Brain microvascular endothelial cell (primary cell): ENCODE data around the gene TMEM208.

Experiments used
- DNase-seq: peaks from one replicate; pipeline ENCODE4 v3.0.0-alpha.2; 2020
- H3K27ac ChIP-seq: fragments of 250-450 bp; sonication (Bioruptor Pico); 2 replicates; pipeline ENCODE4 v1.5.1; 2020; ENCODE audit warnings: mild to moderate bottlenecking, moderate library complexity
- H3K27me3 ChIP-seq: fragments of 250-450 bp; sonication (Bioruptor Pico); replicated peaks from 2 replicates; pipeline ENCODE4 v1.5.1; 2020; ENCODE audit warnings: mild to moderate bottlenecking
- H3K36me3 ChIP-seq: fragments of 250-450 bp; sonication (Bioruptor Pico); replicated peaks from 2 replicates; pipeline ENCODE4 v1.5.1; 2020; ENCODE audit warnings: mild to moderate bottlenecking
- H3K4me3 ChIP-seq: 2 replicates; pipeline ENCODE4 v1.5.1; 2011; ENCODE audit warnings: low read depth, mild to moderate bottlenecking, control low read depth, low read length, moderate library complexity
- in situ Hi-C: cut with HindIII; loops from 2 replicates; pipeline ENCODE4 v1.10.0; 2017; ENCODE audit warnings: low sequenced_read_pairs, low pct_ligation_motif_present
- TF ChIP-seq, protein P1 (sequence below): IDR thresholded peaks from 2 replicates; pipeline ENCODE4 v1.5.1; 2011; ENCODE audit warnings: low read depth, mild to moderate bottlenecking, moderate library complexity, low read length, control low read depth, inconsistent platforms; ENCODE audit errors: missing control alignments

Gene TMEM208

GRCh38 chr16:67194260-67194659 is 32.7 kb upstream of the TMEM208 start:
- Histone ChIP-seq H3K36me3 (peaks cover 51% of the 10 kb centered on the region), H3K27me3 (no peaks in the 10 kb centered on the region), H3K4me3 (no peak overlapping the region), H3K27ac (no peak overlapping the region)
- in situ Hi-C loops: no loop called here
- DNase-seq: no peak
- TF ChIP-seq, protein P1, sequence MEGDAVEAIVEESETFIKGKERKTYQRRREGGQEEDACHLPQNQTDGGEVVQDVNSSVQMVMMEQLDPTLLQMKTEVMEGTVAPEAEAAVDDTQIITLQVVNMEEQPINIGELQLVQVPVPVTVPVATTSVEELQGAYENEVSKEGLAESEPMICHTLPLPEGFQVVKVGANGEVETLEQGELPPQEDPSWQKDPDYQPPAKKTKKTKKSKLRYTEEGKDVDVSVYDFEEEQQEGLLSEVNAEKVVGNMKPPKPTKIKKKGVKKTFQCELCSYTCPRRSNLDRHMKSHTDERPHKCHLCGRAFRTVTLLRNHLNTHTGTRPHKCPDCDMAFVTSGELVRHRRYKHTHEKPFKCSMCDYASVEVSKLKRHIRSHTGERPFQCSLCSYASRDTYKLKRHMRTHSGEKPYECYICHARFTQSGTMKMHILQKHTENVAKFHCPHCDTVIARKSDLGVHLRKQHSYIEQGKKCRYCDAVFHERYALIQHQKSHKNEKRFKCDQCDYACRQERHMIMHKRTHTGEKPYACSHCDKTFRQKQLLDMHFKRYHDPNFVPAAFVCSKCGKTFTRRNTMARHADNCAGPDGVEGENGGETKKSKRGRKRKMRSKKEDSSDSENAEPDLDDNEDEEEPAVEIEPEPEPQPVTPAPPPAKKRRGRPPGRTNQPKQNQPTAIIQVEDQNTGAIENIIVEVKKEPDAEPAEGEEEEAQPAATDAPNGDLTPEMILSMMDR: no peak

GRCh38 chr16:67195676-67196075 is 31.3 kb upstream of the TMEM208 start:
- Histone ChIP-seq H3K27me3 (no peaks in the 10 kb centered on the region), H3K36me3 (peaks cover 53% of the 10 kb centered on the region), H3K4me3 (no peak overlapping the region), H3K27ac (no peak overlapping the region)
- in situ Hi-C loops: no loop called here
- DNase-seq: no peak
- TF ChIP-seq, protein P1: no peak

DNA sequence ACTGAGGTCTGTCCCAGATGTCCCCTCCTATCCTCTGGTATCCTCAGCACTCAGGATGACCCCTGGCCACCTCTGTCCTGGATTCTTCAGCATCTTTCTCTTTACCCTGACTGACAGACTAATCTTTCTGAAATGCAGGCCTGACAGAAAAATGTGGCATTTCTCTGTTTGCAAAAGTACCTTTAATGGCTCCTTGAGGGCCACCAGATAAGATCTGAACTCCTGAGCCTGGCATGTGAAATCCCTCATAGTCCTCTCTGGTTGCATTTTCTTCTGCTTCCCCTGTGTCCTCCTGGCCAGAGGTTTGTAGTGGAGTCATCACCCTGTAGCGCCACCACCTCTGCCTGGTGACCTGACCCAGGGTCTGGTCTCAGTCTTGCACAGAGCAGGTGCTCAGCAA is 30.0 kb upstream of the TMEM208 start:
- Histone ChIP-seq H3K4me3 (no peak overlapping the region), H3K27ac (no peak overlapping the region), H3K36me3 (peaks cover 60% of the 10 kb centered on the region), H3K27me3 (no peaks in the 10 kb centered on the region)
- no peak for DNase-seq
- in situ Hi-C loops: no loop called here
- TF ChIP-seq, protein P1: no peak

- no peak for DNase-seq
- H3K27ac ChIP-seq: no peak overlapping the region
- TF ChIP-seq, protein P1: no peak
- in situ Hi-C loops: no loop called here
- H3K36me3 ChIP-seq: peaks cover 64% of the 10 kb centered on the region
- no peaks in the 10 kb centered on the region for H3K27me3 ChIP-seq
- no peak overlapping the region for H3K4me3 ChIP-seq
Measured at GRCh38 chr16:67197704-67198103, 29.2 kb upstream of the TMEM208 start.

GRCh38 chr16:67198238-67198734 is 28.6 kb upstream of the TMEM208 start:
- DNase-seq: no peak
- in situ Hi-C loops: no loop called here
- H3K4me3 ChIP-seq: no peak overlapping the region
- no peaks in the 10 kb centered on the region for H3K27me3 ChIP-seq
- no peak overlapping the region for H3K27ac ChIP-seq
- TF ChIP-seq, protein P1: peak; percentile 88
- H3K36me3 ChIP-seq: peaks cover 63% of the 10 kb centered on the region
